Measurements from ENCODE around the gene RERG.

- TF ChIP-seq EZH2 (IDR thresholded peaks at IDR 0.05; ENCODE audit: insufficient read depth, poor library complexity, severe bottlenecking) (no peak), EZH2phosphoT487 (IDR thresholded peaks at IDR 0.05; ENCODE audit: insufficient read depth, low read depth) (no peak)
Measured at GRCh38 chr12:15154103-15154502, 67.1 kb downstream of the RERG start.
